ENCODE measurements around the gene SFMBT1.
"Not testable (repeated sequence)": the region's sequence is repeated elsewhere in the genome, so short reads cannot be mapped to it uniquely, and the experiment has no call there.

Gene SFMBT1

GRCh38 chr3:53038679-53039375 lies 7.0 kb downstream of the SFMBT1 start:
- no peak for DNase-seq (ENCODE audit: low read depth in 1 of 2, low spot score in 1 of 2)

DNA sequence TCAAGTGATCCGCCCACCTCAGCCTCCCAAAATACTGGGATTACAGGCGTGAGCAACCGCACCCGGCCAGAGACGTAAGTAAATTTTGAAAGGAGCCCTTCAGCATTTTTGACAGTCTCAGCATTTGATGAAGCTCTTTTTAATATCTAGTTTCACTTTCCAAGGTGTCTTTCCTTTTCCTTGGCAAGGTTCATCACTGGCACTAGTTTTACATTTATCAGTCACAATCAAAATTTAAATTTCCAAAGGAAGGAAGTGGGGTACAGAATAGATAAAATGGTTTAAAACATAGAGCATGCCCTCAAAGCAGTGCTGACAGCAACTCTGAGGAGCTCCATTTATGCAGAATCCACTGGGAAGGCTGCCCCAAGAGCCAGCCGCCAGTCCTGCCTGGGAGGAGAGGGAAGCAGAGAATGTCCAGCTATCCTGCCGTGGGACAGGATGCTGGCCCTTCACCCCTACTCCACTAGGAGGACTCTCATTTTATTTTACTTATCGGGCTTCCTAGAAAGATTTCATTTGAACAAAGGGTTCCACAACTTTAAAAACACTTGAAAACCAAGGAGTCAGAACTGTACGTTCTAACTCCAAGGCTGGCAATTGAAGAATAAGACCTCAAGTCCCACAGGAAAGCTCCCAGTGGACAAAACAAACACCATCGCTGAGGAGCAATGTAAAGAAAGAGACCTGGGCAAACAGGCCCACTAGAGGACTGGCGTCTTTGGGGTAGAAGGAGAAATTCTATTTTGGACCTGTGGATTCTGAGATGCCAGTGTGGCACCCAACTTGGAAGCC lies 9.9 kb downstream of the SFMBT1 start:
- DNase-seq (ENCODE audit: low read depth in 1 of 2, low spot score in 1 of 2), result no peak

DNA sequence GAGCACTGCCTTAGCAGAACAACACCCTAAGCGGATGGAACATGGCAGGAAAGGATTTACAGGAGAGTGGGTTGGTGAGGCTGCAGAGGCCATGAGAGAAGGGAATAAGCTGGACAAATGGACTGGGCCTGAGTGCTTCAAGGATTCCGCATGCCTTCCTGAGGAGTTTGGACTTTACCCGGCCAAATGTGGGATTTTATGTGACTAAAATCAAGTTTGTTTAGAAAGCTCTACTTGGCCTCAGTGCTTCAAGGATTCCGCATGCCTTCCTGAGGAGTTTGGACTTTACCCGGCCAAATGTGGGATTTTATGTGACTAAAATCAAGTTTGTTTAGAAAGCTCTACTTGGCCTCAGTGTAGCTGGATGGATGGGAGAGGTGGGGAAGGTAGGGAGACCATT lies 10.9 kb downstream of the SFMBT1 start:
- not testable (repeated sequence) for DNase-seq (ENCODE audit: low read depth in 1 of 2, low spot score in 1 of 2)

- not testable (repeated sequence) for DNase-seq (ENCODE audit: low read depth in 1 of 2, low spot score in 1 of 2)
Observed at GRCh38 chr3:53034411-53034810, 11.5 kb downstream of the SFMBT1 start.

DNA sequence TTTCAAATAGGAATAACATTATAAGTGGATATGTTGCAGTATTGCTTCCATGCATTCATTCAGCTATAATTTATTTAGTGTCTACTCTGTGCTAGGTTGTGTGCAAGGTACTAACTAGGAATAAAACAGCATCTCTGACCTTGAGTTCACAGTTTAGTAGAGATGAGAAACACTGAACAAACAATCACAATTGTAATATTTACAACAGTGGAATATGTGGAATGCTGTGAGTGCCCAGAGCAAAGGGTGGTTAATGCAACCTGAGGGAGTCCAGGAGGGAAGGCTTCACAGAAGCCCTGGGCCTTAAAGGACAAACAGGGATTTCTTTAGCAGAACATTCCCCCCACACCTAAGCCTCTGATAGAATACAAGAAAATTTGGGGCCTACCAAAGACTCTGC lies 13.3 kb downstream of the SFMBT1 start:
- no peak for DNase-seq (ENCODE audit: low read depth in 1 of 2, low spot score in 1 of 2)

DNA sequence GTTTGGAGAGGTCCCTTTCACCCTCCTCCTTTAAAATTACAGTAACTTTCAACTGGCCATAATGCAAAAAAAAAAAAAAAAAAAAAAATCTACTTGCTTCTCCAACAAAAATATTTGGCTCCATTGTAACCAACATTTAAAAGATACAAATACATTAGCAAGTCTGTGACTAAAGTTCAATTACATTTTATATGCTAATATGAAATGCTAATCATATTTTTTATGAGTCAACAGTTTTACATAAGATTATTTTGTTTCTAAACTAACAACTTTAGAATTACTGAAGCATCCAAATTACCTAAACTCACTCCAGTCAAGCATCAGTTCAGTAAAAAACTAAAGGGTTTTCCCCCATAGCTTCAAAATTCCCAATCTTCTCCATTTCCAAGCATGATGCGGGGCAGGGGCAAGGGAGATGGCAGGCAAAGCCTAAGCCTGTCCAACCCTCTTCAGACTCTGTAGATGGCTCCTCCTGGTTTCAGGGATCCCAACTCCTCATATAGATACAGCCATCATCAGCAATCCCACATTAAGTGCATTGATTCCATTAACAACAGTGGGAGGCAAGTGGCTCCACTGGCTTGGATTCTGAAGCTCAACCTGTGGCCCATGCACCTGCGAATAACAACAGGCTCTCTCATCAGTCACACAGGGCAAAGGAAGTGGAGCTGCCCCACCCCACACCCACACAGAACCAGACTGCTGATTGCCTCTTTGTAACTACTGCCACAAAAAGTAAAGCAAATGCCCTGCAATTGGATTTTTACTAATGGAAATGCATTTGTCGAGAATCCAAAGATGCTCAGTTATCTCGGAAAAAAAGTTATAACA lies 15.0 kb downstream of the SFMBT1 start:
- no peak for DNase-seq (ENCODE audit: low read depth in 1 of 2, low spot score in 1 of 2)

- no peak for DNase-seq (ENCODE audit: low read depth in 1 of 2, low spot score in 1 of 2)
Observed at GRCh38 chr3:53028641-53029040, 17.2 kb downstream of the SFMBT1 start.

- no peak for DNase-seq (ENCODE audit: low read depth in 1 of 2, low spot score in 1 of 2)
Observed at GRCh38 chr3:53027254-53027844, 18.5 kb downstream of the SFMBT1 start.

GRCh38 chr3:53026382-53027162 lies 19.3 kb downstream of the SFMBT1 start:
- DNase-seq (ENCODE audit: low read depth in 1 of 2, low spot score in 1 of 2), result no peak

GRCh38 chr3:53024315-53024714 lies 21.6 kb downstream of the SFMBT1 start:
- DNase-seq (ENCODE audit: low read depth in 1 of 2, low spot score in 1 of 2), result no peak

- DNase-seq (ENCODE audit: low read depth in 1 of 2, low spot score in 1 of 2), result no peak
Observed at GRCh38 chr3:53023072-53023823, 22.6 kb downstream of the SFMBT1 start.

DNA sequence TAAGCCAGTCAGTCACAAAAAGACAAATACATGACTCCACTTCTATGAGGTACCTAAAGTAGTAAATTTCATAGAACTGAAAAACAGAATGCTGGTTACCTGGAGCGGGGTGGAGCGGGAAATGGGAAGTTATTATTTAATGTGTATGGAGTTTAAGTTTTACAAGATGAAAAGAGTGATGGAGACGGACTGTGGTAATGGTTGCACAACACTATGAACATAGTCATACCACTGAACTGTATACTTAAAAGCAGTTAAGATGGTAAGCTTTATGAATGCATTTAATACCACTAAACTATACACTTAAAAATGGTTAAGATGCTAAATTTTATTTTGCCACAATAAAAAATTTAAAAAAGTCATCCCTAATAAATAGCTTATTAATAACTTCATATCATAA lies 23.2 kb downstream of the SFMBT1 start:
- DNase-seq (ENCODE audit: low read depth in 1 of 2, low spot score in 1 of 2), result no peak

GRCh38 chr3:53016236-53016635 lies 29.6 kb downstream of the SFMBT1 start:
- no peak for DNase-seq (ENCODE audit: low read depth in 1 of 2, low spot score in 1 of 2)

- DNase-seq (ENCODE audit: low read depth in 1 of 2, low spot score in 1 of 2), result no peak
Observed at GRCh38 chr3:53011324-53011723, 34.5 kb downstream of the SFMBT1 start.

DNA sequence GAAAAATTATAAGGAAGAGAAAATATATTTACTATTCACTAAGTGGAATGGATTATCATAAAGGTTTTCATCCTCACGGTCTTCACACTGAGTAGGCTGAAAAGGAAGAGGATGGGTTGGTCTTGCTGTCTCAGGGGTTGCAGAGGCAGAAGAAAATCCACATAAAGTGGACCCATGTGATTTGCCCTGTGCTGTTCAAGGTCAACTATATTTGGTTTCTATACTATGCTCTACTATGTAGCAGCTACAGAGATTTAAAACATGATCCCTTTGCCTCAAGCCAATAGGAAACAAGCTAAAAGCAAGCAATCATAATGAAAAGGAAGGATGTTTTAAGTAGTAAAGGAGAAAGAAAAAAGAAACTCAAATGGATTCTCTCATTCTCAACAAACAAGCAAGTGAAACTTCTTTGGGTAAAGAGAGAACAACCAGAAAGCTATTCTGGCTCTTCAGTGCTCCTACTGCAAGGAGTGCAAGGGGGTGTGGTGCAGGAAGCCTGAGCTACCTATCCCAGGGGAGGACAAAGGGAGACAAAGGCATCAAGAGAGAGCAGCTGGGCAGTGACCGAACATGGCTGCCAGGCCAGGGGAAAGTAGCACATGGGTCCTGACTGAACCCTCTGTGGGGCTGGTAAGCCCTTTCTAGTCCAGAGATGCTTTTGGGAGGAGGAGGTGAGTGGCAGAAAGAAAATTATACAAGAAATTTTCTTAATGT lies 35.9 kb downstream of the SFMBT1 start:
- DNase-seq (ENCODE audit: low read depth in 1 of 2, low spot score in 1 of 2), result no peak

- no peak for DNase-seq (ENCODE audit: low read depth in 1 of 2, low spot score in 1 of 2)
Observed at GRCh38 chr3:53008932-53009331, 36.9 kb downstream of the SFMBT1 start.

DNA sequence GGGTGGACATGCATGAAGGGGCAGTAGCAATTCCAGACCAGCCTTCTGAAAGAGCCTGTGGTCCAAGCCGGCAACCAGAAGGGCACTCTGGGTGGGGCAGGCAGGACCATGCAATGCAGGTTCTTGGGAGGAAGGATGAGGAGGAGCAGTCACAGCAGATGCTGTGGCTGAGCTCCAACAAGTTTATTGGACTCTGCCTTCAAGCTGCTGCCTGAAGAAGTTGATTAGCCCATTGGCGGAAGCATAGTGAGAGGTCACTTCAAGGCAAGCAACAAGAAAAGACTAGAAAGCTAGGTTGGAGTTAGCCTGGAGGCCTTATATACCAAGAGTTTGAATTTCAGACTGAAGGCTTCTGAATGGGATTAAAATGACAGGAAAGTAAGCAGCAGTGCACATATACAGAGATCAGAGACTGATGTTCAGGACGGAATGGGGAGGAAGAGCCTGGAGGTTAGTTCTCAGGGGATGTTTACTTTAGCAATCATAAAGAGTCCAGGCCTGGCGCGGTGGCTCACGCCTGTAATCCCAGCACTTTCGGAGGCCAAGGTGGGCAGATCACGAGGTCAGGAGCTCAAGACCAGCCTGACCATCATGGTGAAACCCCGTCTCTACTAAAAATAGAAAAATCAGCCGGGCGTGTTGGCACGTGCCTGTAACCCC lies 39.9 kb downstream of the SFMBT1 start:
- no peak for DNase-seq (ENCODE audit: low read depth in 1 of 2, low spot score in 1 of 2)

- no peak for DNase-seq (ENCODE audit: low read depth in 1 of 2, low spot score in 1 of 2)
Observed at GRCh38 chr3:53005338-53005737, 40.5 kb downstream of the SFMBT1 start.

GRCh38 chr3:53003320-53003719 lies 42.6 kb downstream of the SFMBT1 start:
- no peak for DNase-seq (ENCODE audit: low read depth in 1 of 2, low spot score in 1 of 2)
